HepG2 (cell line): Measurements from ENCODE around the gene TWF1.

Experiments
- CEBPB ChIP-seq: IDR thresholded peaks from 2 replicates; pipeline ENCODE4 v1.6.1; 2011; ENCODE audit warnings: low read depth, low read length, improper control_type of control experiment, borderline replicate concordance
- CTCF ChIP-seq: sonication (generic); formaldehyde crosslinking; IDR thresholded peaks from 2 replicates; pipeline ENCODE4 v1.5.0; 2020; ENCODE audit warnings: mild to moderate bottlenecking, missing genetic modification reagents, moderate library complexity
- PRPF4 ChIP-seq: fragments of 200-400 bp; formaldehyde crosslinking; IDR thresholded peaks from 2 replicates; pipeline ENCODE4 v1.6.1; 2016; ENCODE audit warnings: low read length, low read depth; ENCODE audit not compliant: poor library complexity, severe bottlenecking
- ZNF264 ChIP-seq: sonication (generic); formaldehyde crosslinking; IDR thresholded peaks from 2 replicates; pipeline ENCODE4 v1.4.0; 2020; ENCODE audit warnings: missing genetic modification reagents
- ZZZ3 ChIP-seq: sonication (generic); formaldehyde crosslinking; IDR thresholded peaks from 2 replicates; pipeline ENCODE4 v1.4.0; 2020; ENCODE audit warnings: missing genetic modification reagents, mild to moderate bottlenecking, borderline replicate concordance
- TF ChIP-seq, protein P1 (sequence below): sonication (generic); formaldehyde crosslinking; IDR thresholded peaks from 2 replicates; pipeline ENCODE4 v1.4.0; 2020; ENCODE audit warnings: missing genetic modification reagents
- TF ChIP-seq, protein P2 (sequence below): sonication (generic); formaldehyde crosslinking; IDR thresholded peaks from 2 replicates; pipeline ENCODE4 v1.8.0; 2022; ENCODE audit warnings: mild to moderate bottlenecking, missing genetic modification reagents, moderate library complexity

- TF ChIP-seq, protein P1, sequence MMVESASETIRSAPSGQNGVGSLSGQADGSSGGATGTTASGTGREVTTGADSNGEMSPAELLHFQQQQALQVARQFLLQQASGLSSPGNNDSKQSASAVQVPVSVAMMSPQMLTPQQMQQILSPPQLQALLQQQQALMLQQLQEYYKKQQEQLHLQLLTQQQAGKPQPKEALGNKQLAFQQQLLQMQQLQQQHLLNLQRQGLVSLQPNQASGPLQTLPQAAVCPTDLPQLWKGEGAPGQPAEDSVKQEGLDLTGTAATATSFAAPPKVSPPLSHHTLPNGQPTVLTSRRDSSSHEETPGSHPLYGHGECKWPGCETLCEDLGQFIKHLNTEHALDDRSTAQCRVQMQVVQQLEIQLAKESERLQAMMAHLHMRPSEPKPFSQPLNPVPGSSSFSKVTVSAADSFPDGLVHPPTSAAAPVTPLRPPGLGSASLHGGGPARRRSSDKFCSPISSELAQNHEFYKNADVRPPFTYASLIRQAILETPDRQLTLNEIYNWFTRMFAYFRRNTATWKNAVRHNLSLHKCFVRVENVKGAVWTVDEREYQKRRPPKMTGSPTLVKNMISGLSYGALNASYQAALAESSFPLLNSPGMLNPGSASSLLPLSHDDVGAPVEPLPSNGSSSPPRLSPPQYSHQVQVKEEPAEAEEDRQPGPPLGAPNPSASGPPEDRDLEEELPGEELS (CRISPR knock-in tag), result no peak
- TF ChIP-seq PRPF4, result no peak
- no peak for TF ChIP-seq CEBPB
- TF ChIP-seq ZNF264, result no peak
- TF ChIP-seq, protein P2, sequence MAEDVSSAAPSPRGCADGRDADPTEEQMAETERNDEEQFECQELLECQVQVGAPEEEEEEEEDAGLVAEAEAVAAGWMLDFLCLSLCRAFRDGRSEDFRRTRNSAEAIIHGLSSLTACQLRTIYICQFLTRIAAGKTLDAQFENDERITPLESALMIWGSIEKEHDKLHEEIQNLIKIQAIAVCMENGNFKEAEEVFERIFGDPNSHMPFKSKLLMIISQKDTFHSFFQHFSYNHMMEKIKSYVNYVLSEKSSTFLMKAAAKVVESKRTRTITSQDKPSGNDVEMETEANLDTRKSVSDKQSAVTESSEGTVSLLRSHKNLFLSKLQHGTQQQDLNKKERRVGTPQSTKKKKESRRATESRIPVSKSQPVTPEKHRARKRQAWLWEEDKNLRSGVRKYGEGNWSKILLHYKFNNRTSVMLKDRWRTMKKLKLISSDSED, result no peak
- no peak for TF ChIP-seq CTCF (CRISPR knock-in tag)
- TF ChIP-seq ZZZ3 (CRISPR knock-in tag), result no peak
Measured at GRCh38 chr12:43826681-43827080, 20.6 kb upstream of the TWF1 start.
